COR-L47 (cell line): ENCODE measurements around the gene PANX3.
"Not testable (repeated sequence)": the region's sequence is repeated elsewhere in the genome, so short reads cannot be mapped to it uniquely, and the experiment has no call there.

Experiments
- DNase-seq: peaks from one replicate; lab custom pipeline; 2025; lab: John Stamatoyannopoulos, UW

The PANX3 gene, protein sequence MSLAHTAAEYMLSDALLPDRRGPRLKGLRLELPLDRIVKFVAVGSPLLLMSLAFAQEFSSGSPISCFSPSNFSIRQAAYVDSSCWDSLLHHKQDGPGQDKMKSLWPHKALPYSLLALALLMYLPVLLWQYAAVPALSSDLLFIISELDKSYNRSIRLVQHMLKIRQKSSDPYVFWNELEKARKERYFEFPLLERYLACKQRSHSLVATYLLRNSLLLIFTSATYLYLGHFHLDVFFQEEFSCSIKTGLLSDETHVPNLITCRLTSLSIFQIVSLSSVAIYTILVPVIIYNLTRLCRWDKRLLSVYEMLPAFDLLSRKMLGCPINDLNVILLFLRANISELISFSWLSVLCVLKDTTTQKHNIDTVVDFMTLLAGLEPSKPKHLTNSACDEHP

DNA sequence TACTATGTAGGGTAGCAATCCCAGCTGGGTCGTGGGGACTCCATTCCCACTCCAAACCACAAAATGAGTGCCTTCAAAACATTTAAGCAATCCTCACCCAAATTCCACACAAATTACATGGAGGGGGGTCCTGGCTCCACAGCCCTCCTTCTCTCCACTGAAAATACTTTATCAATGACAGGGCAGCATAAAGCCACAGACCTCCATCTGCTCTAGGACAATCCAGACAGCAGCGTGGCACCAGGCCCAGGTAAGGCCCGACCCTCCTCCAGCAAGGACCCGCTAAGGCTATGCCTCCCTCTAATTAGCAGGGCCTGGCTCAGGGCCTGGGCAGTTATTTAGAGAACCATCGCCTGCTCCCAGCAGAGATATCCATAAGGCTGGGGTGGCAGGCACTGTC is at the start of gene PANX3:
Gene PANX3, plus strand, starts transcription at position 365 of the 400 bp plus-strand sequence. CDS start 129 bp downstream, outside the sequence.
- DNase-seq = no peak

DNA sequence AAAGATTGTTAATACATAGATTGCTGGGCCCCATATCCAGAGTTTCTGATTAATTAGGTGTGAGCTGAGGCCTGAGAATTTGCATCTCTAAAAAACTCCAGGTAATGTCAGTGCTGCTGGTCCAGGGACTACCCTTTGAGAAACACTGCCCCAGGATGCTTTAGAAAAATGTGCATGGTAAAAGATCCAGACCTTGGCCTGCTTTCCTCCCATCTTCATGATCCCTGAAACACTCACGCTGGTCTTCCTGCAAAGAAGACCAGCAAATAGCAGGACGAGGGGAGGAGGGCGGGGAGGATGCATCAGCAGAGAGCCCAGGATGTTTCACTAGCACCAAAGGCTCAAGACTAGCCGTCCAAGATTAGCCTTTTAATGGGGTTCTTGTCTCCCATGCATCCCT is 41.5 kb upstream of the PANX3 start, which contains the start of gene OR8A1:
Gene OR8A1, plus strand, starts transcription at position 301 of the 400 bp plus-strand sequence. CDS start 123 bp downstream, outside the sequence.
- DNase-seq = no peak

DNA sequence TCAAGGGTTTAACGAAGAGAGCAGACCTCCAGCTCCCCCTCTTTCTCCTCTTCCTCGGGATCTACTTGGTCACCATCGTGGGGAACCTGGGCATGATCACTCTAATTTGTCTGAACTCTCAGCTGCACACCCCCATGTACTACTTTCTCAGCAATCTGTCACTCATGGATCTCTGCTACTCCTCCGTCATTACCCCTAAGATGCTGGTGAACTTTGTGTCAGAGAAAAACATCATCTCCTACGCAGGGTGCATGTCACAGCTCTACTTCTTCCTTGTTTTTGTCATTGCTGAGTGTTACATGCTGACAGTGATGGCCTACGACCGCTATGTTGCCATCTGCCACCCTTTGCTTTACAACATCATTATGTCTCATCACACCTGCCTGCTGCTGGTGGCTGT is 41.1 kb upstream of the PANX3 start:
- no peak for DNase-seq

DNA sequence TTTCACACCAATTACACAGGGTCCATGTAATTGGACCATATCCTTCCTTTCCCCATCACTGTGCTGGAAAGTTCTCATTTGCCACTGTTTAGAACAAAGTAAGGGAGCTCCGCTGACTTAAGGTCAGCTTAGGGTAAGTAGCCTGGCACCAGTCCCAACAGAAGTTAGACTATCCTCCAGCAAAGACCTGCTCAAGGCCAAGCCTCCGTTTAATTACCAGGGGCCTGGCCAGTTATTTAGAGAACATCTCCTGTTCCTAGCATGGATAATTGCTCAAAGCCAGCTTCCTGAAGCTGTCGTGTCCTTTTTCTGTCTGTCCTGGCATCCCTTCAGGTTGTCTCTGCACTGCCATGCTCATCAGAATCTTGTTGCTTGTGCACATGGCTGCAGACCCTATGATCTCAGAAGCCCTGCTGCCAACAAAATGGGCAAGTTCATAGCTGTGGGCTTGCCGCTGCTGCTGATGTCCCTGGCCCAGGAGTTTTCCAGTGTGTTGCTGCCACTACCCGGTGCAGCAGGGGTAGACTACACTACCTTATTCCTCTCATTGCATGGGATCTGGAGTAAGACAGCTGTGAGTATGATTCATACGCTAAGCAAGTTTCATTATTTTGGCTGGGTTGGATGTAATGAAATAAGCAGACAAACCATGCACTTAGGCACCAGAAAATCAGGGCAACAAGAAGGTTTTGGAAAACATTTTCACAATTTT is 33.4 kb upstream of the PANX3 start:
- no peak for DNase-seq

DNA sequence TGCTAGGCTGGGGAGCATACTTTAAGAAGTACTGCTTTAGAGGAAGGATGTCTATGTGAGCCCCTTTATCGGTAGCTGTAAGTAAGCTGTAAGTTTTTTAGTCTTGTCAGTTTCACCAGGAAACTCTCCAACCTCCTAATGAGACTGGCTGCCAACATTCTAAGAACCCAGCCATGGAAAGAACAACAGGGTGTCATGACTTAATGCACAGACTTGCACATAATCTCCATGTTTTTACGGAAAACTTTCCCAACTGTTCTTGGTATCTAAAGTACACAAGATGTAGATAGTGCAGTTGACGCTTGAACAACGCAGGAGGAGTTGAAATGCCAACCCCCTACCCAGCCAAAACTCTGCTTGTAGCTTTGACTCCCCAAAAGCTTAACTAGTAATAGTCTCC is 32.5 kb upstream of the PANX3 start:
- no peak for DNase-seq

DNA sequence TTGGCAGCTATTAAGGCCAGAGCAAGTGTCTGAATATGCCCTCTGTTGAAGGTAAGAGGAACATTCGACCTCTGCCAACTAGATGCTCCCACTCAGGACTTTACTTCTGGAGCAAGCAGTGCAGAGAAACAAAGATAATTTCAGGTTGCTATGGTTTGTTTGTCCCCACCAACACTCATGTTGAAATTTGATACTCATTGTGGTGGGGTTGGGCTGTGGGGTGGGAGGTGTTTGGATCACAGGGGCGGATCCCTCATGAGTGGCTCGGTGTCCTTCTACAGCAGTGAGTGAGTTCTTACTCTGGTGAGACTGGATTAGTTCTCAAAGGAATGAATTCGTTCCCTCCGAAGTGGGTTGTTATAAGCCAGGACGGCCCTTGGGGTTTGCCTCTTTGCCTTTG is 29.4 kb upstream of the PANX3 start:
- DNase-seq = no peak

DNA sequence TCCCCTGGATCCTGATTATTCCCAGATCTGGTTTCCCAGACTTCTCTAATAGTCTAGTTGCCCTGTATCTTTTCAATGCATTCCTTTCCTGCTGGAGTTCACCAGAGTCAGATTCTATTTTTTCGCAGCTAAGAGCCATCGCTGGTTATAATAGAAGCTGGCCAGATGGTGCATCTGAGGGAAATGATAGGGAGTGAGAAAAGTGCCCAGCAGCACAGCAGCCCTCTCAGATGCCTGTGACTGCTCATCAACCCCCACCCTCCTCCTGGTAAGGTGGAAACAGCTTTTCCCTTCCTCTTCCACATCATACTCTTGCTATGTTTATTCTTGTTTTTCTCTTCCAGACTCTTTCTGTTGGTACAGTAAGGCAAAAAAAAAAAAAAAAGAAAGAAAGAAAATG is 28.7 kb upstream of the PANX3 start:
- DNase-seq = no peak

DNA sequence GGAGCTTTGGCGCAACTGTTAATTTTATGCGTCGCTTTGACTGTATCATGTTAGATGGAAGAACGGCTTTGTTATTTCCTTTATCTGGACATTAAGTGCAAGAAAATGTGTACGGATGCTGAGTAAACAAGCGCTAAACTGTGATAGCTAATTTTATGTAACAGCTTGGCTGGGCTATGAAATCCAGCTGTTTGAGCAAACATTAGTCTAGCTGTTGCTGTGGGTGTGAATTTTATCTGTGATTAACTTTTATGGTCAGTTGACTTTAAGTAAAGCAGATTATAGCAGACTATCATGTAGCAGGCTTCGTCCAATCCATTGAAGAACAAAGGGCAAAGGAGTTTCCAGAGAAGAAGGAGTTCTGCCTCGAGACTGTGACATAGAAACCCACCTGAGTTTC is 27.4 kb upstream of the PANX3 start:
- DNase-seq = peak; percentile 58

DNA sequence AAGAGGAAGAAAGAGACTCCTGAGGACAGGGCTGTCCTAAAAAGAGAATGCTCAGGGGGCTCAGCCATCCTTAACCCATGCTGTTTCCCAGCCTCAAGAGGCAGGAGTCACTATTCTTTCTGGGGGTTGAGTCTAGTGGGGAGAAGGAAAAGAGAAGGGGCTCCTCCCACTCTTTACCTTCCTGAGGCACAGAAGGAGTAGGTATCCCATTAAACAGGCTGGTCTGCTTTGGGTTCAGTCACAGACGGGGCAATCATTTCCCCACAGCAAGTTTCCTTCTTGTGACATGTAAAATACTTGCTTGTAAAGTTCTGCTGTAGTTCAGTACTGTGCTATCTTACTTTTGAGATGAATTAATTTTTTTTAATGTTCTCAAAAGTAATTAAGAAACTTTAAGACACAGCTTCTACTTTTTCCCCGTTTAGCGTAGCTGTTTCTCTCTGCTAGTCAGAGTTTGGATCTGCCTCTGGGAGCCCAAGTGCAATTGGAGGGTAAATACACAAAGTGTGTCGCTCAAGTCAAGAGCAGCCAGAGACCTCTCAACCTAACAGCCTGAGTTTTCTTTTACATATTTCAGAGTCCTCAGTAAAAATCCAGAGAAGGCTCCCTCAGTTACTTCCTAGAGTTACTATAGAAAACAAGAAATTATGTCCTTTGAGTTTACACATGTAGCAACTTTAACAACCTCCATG is 26.4 kb upstream of the PANX3 start:
- no peak for DNase-seq

DNA sequence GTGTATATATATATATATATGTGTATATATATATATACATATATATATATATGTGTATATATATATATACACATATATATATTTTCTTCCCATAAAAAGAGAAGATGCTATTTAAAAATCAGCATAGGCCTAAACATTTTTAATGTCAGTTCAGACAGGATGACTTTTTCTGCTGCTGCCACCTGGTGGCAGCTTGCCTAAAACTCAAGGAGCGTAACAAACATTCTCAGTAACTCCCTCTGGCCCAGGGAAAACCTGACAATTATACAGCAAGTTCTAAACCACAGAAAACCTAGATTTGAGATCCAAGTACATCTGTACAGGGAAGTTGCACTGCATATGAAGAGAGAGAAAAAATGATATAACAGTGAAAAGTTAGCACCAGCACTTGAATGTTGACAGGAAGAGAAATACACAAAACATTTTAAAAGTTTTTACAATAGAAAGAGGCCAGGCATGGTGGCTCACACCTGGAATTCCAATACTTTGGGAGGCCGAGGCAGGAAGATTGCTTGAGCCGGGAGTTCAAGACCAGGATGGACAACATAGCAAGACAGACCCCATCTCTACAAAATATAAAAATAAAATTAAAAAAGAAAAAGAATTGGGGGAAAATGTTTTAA is 24.9 kb upstream of the PANX3 start:
- peak; percentile 36 for DNase-seq

DNA sequence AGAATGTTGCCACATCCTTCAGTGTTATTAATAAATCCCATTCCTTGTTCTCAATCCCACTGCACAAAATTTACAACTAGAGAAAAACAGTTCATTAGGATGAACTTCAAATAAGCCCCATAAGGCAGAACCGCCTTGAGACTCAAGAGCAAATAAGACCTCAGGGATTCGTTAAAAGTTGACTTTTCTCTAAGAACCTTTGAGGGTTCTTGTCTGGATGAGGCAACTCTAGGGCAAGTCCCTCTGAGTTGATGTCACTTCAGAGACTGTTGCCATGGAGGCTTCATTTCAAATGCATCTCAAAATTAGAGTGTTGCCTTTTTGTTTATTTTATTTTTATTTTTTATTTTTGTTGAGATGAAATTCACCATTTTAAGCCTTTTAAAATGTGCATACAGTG is 19.8 kb upstream of the PANX3 start:
- DNase-seq = no peak

DNA sequence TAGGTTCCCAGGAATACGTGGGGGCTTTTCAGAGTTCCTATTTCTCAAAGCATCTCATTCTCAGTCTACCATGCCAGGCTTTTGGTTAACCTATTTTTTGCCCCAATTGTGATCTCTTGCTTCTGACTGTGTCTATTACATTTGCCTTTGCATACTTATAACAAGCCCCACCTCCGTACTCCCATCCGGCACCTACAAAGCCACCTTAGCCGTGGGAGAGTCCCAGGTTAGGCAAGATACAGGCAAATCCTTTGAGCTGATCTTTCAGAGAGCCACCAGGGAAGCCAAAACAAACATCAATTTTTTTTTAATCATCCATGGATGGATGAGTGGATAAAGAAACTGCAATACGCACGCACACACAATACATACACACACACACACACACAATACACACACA is 18.6 kb upstream of the PANX3 start:
- no peak for DNase-seq

DNA sequence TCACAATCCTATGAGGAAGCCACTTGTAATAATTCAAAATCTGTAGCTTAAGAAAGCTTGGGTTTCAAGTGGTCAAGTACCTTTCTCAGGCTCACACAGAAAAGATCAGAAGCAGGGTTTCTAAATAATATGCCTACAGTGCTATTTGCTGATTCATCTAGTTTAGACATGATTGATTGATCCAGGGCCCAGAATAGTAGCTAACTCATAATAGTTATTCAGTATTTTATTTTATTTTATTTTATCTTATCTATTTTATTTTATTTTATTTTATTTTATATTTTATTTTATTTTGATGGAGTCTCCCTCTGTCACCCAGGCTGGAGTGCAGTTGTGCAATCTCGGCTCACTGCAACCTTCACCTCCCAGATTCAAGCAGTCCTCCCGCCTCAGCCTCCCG is 15.9 kb upstream of the PANX3 start:
- DNase-seq = no peak

DNA sequence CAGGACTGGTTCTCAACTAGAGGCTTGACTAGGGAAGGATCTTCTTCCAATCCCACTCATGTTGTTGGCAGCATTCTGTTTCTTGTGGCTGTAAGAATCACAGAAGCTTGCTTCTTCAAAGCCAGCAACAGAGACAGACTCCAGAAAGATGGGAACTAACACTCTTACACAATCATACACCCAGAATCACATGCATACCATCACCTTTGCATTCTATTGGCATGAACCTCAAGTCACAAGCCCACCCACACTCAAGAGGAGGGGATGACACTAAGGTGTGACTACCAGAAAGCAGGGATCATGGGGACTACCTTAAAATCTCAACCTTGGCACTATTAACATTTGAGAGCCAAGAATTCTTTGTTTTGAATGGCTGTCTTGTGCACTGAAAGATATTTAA is 13.6 kb upstream of the PANX3 start:
- no peak for DNase-seq

DNA sequence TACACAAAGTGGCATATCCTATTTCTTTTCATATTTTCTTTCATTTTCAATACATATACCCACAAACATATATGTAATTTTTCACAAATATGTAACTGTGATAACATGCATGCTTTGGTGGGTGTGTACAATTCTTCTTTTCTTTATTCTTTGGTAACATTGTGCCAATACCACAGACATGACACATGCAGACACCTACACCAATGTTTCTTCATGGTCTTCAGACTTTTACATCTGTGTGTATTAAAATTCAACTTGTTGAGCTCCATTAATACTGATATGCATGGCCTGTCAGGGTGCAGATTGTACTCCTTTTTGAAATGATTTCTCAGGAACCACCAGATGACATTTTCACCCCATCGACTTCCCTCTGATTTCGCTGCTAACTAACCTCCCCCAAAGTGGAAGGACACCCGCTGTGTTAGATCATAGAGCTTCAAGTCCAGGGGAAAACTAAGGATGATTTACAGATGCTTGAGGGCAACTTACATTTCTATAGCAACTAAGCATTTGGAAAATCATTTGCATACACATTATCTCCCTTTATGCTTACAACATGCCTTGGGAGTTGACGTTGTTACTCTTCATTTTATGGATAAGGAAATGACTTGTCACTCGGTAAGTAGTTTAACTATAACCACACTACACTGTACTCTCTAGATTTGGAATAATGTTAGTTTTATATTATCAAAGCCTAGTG is 10.5 kb upstream of the PANX3 start:
- no peak for DNase-seq

DNA sequence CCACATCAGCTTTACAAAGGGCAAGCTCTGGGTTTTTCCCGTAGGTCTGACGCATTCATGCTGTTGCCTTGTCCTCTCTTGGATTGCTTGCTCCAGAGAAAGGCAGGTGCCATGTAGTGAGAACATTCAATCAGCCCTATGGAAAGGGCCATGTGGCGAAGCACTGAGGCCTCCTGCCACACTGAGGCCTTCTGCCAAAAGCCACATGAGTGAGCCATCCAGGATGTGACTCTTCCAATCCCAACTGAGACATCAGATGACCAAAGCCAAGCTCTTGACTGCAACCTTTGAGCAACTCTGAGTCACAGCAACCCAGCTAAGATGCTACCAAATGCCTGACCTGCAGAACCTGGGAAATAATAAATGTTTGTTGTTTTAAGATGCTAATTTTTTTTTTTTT is 9.0 kb upstream of the PANX3 start:
- DNase-seq = no peak

DNA sequence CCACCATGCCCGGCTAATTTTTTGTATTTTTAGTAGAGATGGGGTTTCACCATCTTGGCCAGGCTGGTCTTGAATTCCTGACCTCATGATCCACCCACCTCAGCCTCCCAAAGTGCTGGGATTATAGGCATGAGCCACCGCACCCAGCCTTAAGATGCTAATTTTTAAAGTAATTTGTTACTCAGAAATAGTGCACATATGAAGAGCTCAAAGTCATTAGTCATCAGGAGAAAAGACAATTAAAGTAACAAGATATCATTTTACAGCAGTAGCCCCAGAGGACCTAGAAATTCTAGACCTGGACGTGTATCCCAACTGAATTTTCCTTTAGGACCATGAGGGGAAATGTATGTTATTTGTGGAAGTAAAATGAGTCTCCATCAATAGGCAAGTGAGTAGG is 8.5 kb upstream of the PANX3 start:
- DNase-seq = not testable (repeated sequence)

DNA sequence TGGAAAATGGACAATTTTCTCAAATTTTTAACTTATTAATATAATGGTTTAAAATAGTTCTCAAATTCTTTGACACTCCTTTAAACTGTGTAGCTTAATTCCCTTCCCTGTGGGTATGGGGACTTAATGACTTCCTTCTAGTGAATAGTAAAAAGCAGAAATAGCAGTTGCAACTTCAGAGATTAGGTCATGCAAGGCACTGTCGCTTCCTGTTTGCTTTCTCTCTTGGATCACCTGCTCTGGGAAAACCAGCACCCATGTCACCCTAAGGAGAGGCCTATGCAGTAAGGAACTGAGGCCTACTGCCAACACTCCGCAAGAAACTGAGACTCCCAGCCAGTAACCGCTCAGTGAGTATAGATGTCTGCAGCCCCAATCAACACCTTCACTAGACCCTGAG is 5.5 kb upstream of the PANX3 start:
- no peak for DNase-seq

DNA sequence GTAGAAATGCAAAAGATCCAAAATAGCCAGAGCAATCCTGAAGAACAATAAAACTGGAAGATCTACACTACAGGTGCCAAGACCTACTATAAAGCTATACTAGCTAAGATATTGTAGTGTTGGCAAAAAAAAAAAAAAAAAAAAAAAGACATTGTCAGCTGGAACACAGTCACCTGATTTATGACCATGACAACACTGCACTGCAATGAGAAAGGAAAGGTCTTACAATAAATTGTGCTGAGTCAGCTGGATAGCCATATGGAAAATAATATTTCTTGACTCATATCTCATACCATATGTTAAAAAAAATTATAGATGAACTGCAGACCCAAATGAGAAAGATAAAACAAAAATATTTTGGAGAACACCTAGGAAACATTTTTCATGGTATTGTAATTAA is 3.1 kb upstream of the PANX3 start:
- DNase-seq = no peak

DNA sequence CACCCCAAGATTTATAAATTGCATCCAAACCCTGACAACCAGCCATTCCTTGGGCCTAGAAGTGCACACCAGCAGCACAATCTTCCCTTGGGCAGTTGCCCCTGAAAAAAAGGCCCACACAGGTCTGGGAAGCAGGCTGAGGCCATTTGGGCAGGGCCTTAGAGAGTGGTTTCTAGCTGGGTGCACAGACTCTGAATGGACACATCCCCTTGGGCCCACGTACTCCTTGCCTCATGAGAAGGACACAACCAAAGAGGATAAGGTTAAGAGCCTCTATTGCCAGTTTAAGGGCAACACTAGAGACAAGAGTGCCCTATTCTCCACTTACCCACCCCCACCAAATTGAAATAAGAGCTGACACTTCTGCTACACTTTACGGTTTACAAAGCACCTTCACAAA is 933 bp upstream of the PANX3 start:
- no peak for DNase-seq

DNA sequence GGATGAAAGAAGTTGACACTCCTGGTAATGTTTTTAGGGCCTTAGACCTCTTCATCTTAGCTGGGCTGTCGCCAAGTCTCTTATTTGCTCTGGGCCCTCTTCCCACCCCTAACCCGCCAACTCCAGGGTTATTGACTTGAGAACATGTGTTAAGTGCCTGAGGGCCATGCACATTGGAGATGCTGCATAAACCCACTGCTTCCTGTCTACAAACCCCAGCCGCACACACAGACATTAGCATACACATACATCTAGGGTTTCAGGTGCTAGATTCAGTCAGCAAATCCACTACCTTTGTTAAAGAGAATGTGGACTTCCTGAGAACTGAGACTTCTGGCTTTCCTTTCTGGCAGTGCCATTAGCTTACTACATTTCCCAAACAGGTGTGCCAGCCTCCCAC is 817 bp downstream of the PANX3 start:
- no peak for DNase-seq
